HEK293 (cell line): ENCODE results near the gene STARD10.

ENCODE experiments used
- CTCF ChIA-PET: fragments of 350-600 bp; formaldehyde crosslinking; extraction: SDS; loops from one replicate; lab custom pipeline; 2021; ENCODE audit warnings: antibody characterized with exemption; lab: Yijun Ruan, JAX
- POLR2A ChIA-PET: fragments of 300-600 bp; formaldehyde crosslinking; extraction: SDS; loops from one replicate; lab custom pipeline; 2020; ENCODE audit warnings: antibody characterized with exemption, inconsistent platforms; lab: Yijun Ruan, JAX
- H3K27ac ChIP-seq: fragments of 200-500 bp; sonication (Bioruptor generic); 2 replicates; pipeline ENCODE4 v1.5.1; 2014; ENCODE audit warnings: low read depth, low read length, control low read depth, inconsistent platforms; ENCODE audit errors: extremely low read depth
- H3K36me3 ChIP-seq, 2 experiments: fragments of 200-500 bp in 1 of 2; sonication (Bioruptor generic) in 1 of 2; 1 replicate in 1 of 2; 2 replicates in 1 of 2; pipeline ENCODE4 v1.5.1; 2014 to 2017; ENCODE audit warnings: inconsistent platforms in 2 of 2, low read length in 2 of 2; ENCODE audit not compliant: control insufficient read depth in 2 of 2, insufficient read depth in 1 of 2
- H3K4me1 ChIP-seq: fragments of 200-500 bp; sonication (Bioruptor generic); 2 replicates; pipeline ENCODE4 v1.5.1; 2014; ENCODE audit warnings: mild to moderate bottlenecking, low read length, inconsistent platforms; ENCODE audit not compliant: control insufficient read depth, insufficient read depth
- H3K4me3 ChIP-seq: 2 replicates; pipeline ENCODE4 v1.5.1; 2011; ENCODE audit warnings: low read depth, mild to moderate bottlenecking, control low read depth, low read length, moderate library complexity
- H3K9me3 ChIP-seq: fragments of 200-500 bp; sonication (Bioruptor generic); 2 replicates; pipeline ENCODE4 v1.5.1; 2014; ENCODE audit warnings: low read depth, low read length, inconsistent platforms; ENCODE audit not compliant: control insufficient read depth, insufficient read depth
- ELK4 ChIP-seq: IDR thresholded peaks from 2 replicates; pipeline ENCODE4 v1.6.1; 2011; ENCODE audit warnings: mild to moderate bottlenecking, low read depth, low read length, borderline replicate concordance
- OSR2 ChIP-seq: fragments of 450-650 bp; formaldehyde crosslinking; IDR thresholded peaks from 2 replicates; pipeline ENCODE4 v1.5.1; 2016; ENCODE audit warnings: missing biosample characterization, missing genetic modification characterization
- PRDM1 ChIP-seq: fragments of 450-650 bp; formaldehyde crosslinking; IDR thresholded peaks from 2 replicates; pipeline ENCODE4; 2016; ENCODE audit warnings: missing biosample characterization, missing genetic modification characterization
- RBAK ChIP-seq: fragments of 450-650 bp; formaldehyde crosslinking; IDR thresholded peaks from 2 replicates; pipeline ENCODE4 v1.5.1; 2016; ENCODE audit warnings: missing biosample characterization, missing genetic modification characterization
- TCF7L2 ChIP-seq: IDR thresholded peaks from 2 replicates; pipeline ENCODE4 v1.6.1; 2011; ENCODE audit warnings: low read depth, mild to moderate bottlenecking, inconsistent platforms, low read length, moderate library complexity, borderline replicate concordance
- ZBTB7A ChIP-seq: fragments of 450-650 bp; formaldehyde crosslinking; IDR thresholded peaks from 2 replicates; pipeline ENCODE4 v1.5.1; 2016; ENCODE audit warnings: low read depth, missing biosample characterization, missing genetic modification characterization
- ZFP69B ChIP-seq: fragments of 450-650 bp; formaldehyde crosslinking; IDR thresholded peaks from 2 replicates; pipeline ENCODE4 v1.5.1; 2016; ENCODE audit warnings: missing biosample characterization, missing genetic modification characterization
- ZNF148 ChIP-seq: fragments of 450-650 bp; formaldehyde crosslinking; IDR thresholded peaks from 2 replicates; pipeline ENCODE4 v1.5.0; 2017; ENCODE audit warnings: missing biosample characterization, missing genetic modification characterization, borderline replicate concordance
- ZNF274 ChIP-seq, 2 experiments: fragments of 200-500 bp in 1 of 2; fragments of 450-650 bp in 1 of 2; sonication (Bioruptor generic) in 1 of 2; formaldehyde crosslinking in 1 of 2; IDR thresholded peaks; 2 replicates each; pipeline versions ENCODE4 v1.5.1 to v1.6.1; 2014 to 2016; ENCODE audit warnings: borderline replicate concordance in 1 of 2, inconsistent platforms in 1 of 2, low read length in 1 of 2, missing biosample characterization in 1 of 2, missing genetic modification characterization in 1 of 2
- ZNF341 ChIP-seq: fragments of 450-650 bp; formaldehyde crosslinking; IDR thresholded peaks from 2 replicates; pipeline ENCODE4; 2016; ENCODE audit warnings: low read depth, missing biosample characterization, missing genetic modification characterization
- ZNF391 ChIP-seq: fragments of 450-650 bp; formaldehyde crosslinking; IDR thresholded peaks from 2 replicates; pipeline ENCODE4 v1.5.1; 2016; ENCODE audit warnings: low read depth, missing biosample characterization, missing genetic modification characterization, borderline replicate concordance
- ZNF404 ChIP-seq: fragments of 450-650 bp; formaldehyde crosslinking; IDR thresholded peaks from 2 replicates; pipeline ENCODE4 v1.5.1; 2017; ENCODE audit warnings: missing biosample characterization, missing genetic modification characterization
- ZNF548 ChIP-seq: fragments of 450-650 bp; formaldehyde crosslinking; IDR thresholded peaks from 2 replicates; pipeline ENCODE4 v1.5.1; 2016; ENCODE audit warnings: missing biosample characterization, missing genetic modification characterization
- ZNF645 ChIP-seq: fragments of 450-650 bp; formaldehyde crosslinking; IDR thresholded peaks from 2 replicates; pipeline ENCODE4; 2016; ENCODE audit warnings: missing biosample characterization, missing genetic modification characterization
- ZNF76 ChIP-seq: fragments of 450-650 bp; formaldehyde crosslinking; IDR thresholded peaks from 2 replicates; pipeline ENCODE4; 2016; ENCODE audit warnings: low read depth, missing biosample characterization, missing genetic modification characterization, borderline replicate concordance
- ZNF776 ChIP-seq: fragments of 450-650 bp; formaldehyde crosslinking; IDR thresholded peaks from 2 replicates; pipeline ENCODE4 v1.5.0; 2017; ENCODE audit warnings: missing biosample characterization, missing genetic modification characterization, borderline replicate concordance
- ZSCAN30 ChIP-seq: fragments of 450-650 bp; IDR thresholded peaks from 2 replicates; pipeline ENCODE4 v1.5.1; 2018; ENCODE audit warnings: missing biosample characterization, mild to moderate bottlenecking, missing genetic modification characterization, moderate library complexity
- TF ChIP-seq, protein P1 (sequence below): fragments of 450-650 bp; formaldehyde crosslinking; conservative IDR thresholded peaks from 2 replicates; pipeline ENCODE4 v1.5.1; 2016; ENCODE audit warnings: low read depth, missing biosample characterization, missing genetic modification characterization
- TF ChIP-seq, protein P2 (sequence below): fragments of 450-650 bp; formaldehyde crosslinking; IDR thresholded peaks from 2 replicates; pipeline ENCODE4 v1.5.1; 2016; ENCODE audit warnings: missing biosample characterization, missing genetic modification characterization

The STARD10 gene

DNA sequence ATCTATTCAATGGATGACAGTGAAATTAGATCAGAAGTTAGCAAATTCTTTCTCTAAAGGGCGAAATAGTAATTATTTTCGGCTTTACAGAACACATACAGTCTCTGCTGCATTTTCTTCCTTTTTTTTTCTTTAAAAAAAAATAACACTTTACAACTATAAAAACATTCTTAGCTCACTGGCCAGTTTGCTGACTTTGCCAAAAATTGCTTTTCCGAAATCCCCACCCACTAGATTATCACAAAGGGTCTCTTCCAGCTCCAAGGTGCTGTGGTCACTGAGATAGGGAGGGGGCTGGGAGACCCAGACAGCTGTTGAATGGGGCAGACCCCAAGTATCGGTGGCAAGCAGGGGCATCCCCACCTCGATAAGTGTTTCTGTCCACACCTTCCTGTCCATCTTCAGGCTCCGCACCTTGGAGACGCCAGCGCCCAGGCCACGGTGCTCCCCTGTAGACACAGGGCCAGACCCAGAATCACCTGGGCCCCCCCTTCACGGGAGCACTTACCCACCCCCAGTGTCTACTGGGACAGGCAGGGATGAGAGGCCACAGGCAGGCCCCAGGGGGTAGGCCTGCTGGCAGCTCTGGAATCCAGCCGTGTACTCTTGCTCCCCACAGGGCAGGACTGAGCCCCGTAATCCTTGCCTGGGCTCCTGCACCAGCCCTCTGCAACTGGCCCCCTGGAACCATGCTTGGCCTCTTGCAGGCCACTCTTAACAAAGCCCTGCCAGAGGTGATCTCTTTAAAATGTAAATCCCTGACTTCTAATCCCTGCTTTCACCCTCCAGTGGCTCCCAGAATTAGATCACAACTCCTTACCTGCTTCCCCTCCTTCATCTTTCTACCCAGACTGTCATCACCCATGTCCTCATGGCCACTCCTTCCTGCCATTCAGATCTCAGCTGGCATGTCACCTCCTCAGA is 88.1 kb downstream of the STARD10 start (continued):
- TF ChIP-seq, protein P1, sequence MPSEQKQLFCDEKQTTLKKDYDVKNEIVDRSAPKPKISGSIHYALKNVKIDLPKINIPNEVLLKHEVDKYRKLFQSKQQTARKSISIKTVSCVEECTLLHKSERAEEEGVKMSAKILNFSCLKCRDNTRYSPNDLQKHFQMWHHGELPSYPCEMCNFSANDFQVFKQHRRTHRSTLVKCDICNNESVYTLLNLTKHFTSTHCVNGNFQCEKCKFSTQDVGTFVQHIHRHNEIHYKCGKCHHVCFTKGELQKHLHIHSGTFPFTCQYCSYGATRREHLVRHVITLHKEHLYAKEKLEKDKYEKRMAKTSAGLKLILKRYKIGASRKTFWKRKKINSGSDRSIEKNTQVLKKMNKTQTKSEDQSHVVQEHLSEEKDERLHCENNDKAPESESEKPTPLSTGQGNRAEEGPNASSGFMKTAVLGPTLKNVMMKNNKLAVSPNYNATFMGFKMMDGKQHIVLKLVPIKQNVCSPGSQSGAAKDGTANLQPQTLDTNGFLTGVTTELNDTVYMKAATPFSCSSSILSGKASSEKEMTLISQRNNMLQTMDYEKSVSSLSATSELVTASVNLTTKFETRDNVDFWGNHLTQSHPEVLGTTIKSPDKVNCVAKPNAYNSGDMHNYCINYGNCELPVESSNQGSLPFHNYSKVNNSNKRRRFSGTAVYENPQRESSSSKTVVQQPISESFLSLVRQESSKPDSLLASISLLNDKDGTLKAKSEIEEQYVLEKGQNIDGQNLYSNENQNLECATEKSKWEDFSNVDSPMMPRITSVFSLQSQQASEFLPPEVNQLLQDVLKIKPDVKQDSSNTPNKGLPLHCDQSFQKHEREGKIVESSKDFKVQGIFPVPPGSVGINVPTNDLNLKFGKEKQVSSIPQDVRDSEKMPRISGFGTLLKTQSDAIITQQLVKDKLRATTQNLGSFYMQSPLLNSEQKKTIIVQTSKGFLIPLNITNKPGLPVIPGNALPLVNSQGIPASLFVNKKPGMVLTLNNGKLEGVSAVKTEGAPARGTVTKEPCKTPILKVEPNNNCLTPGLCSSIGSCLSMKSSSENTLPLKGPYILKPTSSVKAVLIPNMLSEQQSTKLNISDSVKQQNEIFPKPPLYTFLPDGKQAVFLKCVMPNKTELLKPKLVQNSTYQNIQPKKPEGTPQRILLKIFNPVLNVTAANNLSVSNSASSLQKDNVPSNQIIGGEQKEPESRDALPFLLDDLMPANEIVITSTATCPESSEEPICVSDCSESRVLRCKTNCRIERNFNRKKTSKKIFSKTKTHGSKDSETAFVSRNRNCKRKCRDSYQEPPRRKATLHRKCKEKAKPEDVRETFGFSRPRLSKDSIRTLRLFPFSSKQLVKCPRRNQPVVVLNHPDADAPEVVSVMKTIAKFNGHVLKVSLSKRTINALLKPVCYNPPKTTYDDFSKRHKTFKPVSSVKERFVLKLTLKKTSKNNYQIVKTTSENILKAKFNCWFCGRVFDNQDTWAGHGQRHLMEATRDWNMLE (tag by site-specific recombination), result no peak

DNA sequence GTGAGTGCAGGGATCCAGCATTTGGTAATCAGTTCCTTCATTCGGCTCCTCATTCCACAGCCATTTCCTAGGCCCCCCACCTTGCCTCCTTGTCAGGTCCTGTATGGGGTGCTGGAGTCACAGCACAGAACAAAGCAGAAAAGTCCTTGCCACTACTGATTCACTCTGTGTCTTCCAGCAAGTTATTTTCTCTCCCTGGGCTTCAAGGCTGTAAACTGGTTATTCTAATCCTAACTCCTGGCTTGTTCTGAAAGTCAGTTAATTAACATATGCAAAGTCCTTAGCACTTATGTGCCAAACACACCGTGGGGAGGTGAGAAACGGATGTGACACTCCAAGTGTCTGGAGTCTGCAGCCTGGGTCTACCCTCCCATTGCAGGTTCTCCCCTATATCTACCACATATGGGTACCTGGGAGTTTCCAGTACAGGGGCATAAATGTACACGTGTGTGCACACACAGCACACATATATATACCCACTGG is 89.0 kb downstream of the STARD10 start:
- TF ChIP-seq ZNF148, result no peak
- no peak for TF ChIP-seq ZFP69B (tag by site-specific recombination)
- no peak for TF ChIP-seq ZNF404
- no peak for TF ChIP-seq TCF7L2
- TF ChIP-seq ZNF645 (tag by site-specific recombination), result no peak
- TF ChIP-seq ZNF76 (tag by site-specific recombination), result no peak
- TF ChIP-seq OSR2, result no peak
- TF ChIP-seq ZNF548 (tag by site-specific recombination), result no peak
- TF ChIP-seq ZSCAN30 (tag by site-specific recombination), result no peak
- TF ChIP-seq, protein P2, sequence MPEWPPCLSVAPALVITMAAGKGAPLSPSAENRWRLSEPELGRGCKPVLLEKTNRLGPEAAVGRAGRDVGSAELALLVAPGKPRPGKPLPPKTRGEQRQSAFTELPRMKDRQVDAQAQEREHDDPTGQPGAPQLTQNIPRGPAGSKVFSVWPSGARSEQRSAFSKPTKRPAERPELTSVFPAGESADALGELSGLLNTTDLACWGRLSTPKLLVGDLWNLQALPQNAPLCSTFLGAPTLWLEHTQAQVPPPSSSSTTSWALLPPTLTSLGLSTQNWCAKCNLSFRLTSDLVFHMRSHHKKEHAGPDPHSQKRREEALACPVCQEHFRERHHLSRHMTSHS (tag by site-specific recombination), result no peak
- TF ChIP-seq ZBTB7A (tag by site-specific recombination), result no peak
- no peak for TF ChIP-seq PRDM1 (tag by site-specific recombination)
- no peak for TF ChIP-seq ZNF274 (IDR thresholded peaks at IDR 0.05; ENCODE audit: low read length)
- TF ChIP-seq ZNF274 (tag by site-specific recombination; IDR thresholded peaks at IDR 0.05; ENCODE audit: borderline replicate concordance), result no peak
- no peak for TF ChIP-seq ZNF341 (tag by site-specific recombination)
- TF ChIP-seq RBAK (tag by site-specific recombination), result no peak
- TF ChIP-seq ZNF391, result no peak
- no peak for TF ChIP-seq ELK4
- no peak for TF ChIP-seq ZNF776 (tag by site-specific recombination)
- Histone ChIP-seq H3K27ac (no peak overlapping the region), H3K4me1 (no peaks in the 10 kb centered on the region), H3K9me3 (no peaks in the 10 kb centered on the region), H3K36me3 (peaks cover 0 to 86% of the 10 kb centered on the region in 2 experiments; a peak in 1 of 3 replicates), H3K4me3 (no peak overlapping the region)
- ChIA-PET CTCF (interaction anchor here (0.8 kb wide), 1 partner anchor 20 kb away, joined by 3 read pairs; no protein-coding TSS in a partner anchor), POLR2A (no interaction called here)
